GM12874 (cell line): ENCODE measurements around the gene ZDHHC24.

Source experiments
- TF ChIP-seq, protein P1 (sequence below): IDR thresholded peaks from 2 replicates; pipeline ENCODE4 v1.5.1; 2011; ENCODE audit warnings: low read depth, mild to moderate bottlenecking, control low read depth, low read length, moderate library complexity; ENCODE audit not compliant: insufficient read depth

Gene ZDHHC24, protein sequence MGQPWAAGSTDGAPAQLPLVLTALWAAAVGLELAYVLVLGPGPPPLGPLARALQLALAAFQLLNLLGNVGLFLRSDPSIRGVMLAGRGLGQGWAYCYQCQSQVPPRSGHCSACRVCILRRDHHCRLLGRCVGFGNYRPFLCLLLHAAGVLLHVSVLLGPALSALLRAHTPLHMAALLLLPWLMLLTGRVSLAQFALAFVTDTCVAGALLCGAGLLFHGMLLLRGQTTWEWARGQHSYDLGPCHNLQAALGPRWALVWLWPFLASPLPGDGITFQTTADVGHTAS

DNA sequence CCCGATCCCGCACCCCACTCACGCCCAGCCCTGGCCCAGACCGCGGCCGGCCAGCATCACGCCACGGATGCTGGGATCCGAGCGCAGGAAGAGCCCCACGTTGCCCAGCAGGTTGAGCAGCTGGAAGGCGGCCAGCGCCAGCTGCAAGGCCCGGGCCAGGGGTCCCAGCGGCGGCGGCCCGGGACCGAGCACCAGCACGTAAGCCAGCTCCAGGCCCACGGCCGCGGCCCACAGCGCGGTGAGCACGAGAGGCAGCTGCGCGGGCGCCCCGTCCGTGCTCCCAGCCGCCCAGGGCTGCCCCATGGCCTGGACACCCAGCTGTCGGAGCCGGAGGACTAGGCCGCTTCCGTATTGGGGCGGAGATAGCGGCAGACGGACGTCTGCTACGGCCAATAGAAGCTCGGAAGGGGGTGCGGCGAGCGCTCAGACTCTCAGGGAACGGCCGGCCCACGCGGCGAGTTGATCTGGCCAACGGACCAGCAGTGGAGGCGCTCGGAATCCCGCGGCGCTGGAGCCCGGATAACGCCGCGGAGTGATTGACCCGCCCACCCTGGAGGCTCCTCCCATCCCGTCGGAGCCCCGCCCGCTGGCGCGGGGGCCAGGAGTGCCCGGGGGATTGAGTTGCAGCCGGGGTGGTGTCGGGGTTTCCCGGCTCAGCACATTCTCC, at the start of gene ZDHHC24:
ZDHHC24 (minus strand) TSS at position 348 of the 667 bp plus-strand sequence; CDS start at position 303, 45 bp downstream.
- TF ChIP-seq, protein P1, sequence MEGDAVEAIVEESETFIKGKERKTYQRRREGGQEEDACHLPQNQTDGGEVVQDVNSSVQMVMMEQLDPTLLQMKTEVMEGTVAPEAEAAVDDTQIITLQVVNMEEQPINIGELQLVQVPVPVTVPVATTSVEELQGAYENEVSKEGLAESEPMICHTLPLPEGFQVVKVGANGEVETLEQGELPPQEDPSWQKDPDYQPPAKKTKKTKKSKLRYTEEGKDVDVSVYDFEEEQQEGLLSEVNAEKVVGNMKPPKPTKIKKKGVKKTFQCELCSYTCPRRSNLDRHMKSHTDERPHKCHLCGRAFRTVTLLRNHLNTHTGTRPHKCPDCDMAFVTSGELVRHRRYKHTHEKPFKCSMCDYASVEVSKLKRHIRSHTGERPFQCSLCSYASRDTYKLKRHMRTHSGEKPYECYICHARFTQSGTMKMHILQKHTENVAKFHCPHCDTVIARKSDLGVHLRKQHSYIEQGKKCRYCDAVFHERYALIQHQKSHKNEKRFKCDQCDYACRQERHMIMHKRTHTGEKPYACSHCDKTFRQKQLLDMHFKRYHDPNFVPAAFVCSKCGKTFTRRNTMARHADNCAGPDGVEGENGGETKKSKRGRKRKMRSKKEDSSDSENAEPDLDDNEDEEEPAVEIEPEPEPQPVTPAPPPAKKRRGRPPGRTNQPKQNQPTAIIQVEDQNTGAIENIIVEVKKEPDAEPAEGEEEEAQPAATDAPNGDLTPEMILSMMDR, result no peak

DNA sequence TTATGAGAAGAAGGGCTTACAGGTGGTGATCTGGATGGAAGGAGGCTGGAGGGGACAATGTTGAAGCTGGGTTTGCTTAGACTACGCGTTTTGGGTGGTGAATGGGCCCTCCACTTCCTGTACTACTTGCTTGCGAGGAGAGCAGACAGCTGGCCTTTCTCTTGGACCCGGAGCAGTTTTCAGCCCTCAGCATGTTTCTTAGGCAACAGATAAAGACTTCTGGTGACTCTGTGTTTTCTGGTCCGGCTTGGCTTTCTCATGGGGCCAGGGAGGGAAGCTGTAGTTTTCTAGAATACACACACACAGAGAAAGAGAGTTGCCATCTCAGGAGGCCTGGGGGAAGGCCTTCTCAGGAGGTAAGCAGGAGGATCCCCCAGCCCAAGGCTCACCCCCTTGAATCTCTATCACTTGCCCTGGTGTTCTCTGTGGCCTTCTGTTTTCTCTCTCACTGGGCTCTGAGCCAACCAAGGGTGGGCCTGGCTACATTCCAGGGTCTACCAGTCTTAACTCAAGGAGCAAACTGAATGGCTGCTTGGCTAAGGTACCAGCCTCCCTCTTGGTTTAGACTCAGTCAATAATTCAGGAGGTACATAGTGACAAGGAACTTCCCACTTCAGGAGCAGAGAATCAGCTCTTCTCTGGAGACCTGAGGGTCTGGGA, 49.5 kb upstream of the ZDHHC24 start:
- TF ChIP-seq, protein P1, result no peak

DNA sequence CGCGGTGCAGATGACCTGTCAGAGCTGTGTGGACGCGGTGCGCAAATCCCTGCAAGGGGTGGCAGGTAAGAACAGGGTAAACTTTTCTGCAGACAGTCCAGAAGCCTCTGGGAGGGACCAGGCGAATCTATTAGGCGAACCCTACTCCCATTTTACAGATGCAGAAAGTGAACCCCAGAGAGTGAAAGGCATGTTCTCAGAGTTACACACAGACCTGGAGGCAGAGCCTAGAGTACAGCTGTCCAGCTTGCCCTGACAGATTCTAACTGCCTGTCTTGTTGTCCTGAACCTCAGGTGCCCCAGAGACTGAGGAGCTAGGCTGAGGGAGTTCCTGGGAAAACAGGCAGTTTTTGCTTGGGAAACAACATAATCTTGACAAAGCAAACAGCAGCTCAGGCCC, 47.8 kb upstream of the ZDHHC24 start:
- TF ChIP-seq, protein P1, result no peak

DNA sequence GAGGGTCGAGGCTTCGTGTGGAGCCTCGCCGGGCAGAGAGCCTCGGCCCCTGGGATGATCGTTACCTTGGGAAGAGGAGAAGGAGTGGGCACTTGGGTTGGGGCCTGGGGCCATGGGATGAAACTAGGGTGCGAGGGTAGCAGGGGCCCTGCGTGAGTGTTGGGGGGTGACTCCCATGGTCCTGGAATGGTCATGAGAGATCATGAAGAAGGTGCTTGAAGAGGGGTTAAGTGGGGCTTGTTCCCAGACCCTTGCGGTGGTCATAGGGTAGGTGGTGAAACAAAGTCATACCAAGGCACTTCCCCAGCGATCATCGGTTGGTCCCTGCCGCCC, 47.4 kb upstream of the ZDHHC24 start:
- TF ChIP-seq, protein P1, result no peak

DNA sequence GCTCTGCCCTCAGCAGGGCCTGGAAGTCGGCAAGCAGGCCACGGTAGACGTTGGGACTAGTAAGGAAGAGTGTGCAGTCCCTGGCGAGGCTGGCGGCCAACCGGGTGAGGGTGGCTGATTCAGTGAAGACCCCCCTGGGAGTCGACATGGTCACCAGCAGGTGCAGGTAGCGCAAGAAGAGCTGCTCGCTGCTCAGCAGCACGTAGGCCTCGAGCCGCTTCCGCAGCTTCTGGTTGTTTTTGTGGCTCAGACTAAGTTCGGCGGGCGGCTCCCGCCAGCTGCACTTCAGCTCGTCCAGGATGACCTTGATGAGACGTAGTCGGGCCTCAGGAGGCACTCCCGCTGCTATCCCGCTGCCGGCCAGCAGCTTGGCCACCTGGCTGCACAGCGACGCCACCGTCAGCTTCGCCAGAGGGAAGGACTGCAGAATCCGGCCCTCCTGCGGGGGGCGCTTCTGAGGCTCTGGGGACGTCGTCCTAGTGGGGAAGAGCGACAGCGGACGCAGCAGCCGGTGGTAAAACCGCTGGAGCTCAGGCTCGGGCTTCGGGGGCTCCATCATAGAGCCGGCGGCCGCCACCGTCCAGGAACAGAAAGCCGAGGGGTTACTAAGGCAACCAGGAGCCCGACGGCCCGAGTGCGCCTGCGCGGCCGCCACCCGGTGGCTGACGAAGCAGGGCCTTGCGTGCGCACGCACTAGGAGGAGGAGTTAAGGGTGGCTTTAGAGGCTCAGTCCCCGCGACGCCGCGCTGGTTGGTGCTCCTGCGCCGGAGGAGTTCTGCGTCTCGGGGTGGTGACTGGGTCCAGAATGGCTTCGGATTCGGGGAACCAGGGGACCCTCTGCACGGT, 46.8 kb upstream of the ZDHHC24 start, which contains the start of the genes CCDC87 and CCS:
CCDC87 (minus strand) TSS at position 607 of the 846 bp plus-strand sequence; CDS start at position 559, 48 bp downstream.
CCS (plus strand) TSS at position 729 of the 846 bp plus-strand sequence; CDS start at position 806, 77 bp downstream.
- TF ChIP-seq, protein P1, result peak; percentile 72

DNA sequence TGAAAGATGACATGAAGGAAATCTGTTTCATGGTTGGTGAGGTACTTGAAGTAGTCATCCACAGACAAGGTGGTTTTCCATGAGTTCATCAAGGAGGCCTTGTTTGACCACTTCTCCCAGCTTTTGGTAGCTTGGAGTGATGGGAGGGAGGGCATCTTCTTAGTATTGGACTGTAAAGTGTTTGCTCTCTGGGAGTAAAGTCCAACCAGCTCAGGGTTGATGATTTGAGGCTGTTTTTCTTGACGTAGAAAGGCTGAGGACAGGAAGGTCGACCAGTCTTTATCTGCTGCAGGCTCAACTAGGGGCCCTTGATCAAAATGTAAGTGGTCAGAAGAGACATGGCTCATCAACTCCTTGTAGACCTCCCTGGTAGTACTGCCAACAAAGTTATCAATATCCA, 45.3 kb upstream of the ZDHHC24 start:
- TF ChIP-seq, protein P1, result no peak
